Breast epithelium (tissue), 3 donors: Measurements from ENCODE around the gene CLIC3.

ENCODE experiments used
- CTCF ChIP-seq, 3 donors: fragments of 450-650 bp; IDR thresholded peaks; one replicate each; pipeline ENCODE4 v1.5.1; 2016 to 2017; ENCODE audit warnings: antibody characterized with exemption in 3 of 3, mild to moderate bottlenecking in 3 of 3, moderate library complexity in 3 of 3
- POLR2A ChIP-seq: fragments of 450-650 bp; IDR thresholded peaks from one replicate; pipeline ENCODE4 v1.6.1; 2016; ENCODE audit warnings: antibody characterized with exemption, mild to moderate bottlenecking, moderate library complexity
- POLR2AphosphoS5 ChIP-seq, 3 donors: sonication (generic); formaldehyde crosslinking; IDR thresholded peaks; one replicate each; pipeline ENCODE4 v1.6.1; 2017; ENCODE audit warnings: antibody characterized with exemption in 3 of 3

GRCh38 chr9:136974817-136975535, 21.4 kb downstream of the CLIC3 start:
- TF ChIP-seq CTCF (IDR thresholded peaks at IDR 0.05) = no peak
- TF ChIP-seq POLR2A = no peak
- TF ChIP-seq POLR2AphosphoS5 (IDR thresholded peaks at IDR 0.05) = no peak
